HepG2 (cell line): ENCODE data around the gene SH3GL2. TPM values are rescaled to one million over a fixed set of nuclear protein-coding genes. Genes with fewer than 3 reads are reported as not detected.

Source experiments
- ZBTB7B ChIP-seq: sonication (generic); formaldehyde crosslinking; IDR thresholded peaks from 2 replicates; pipeline ENCODE4 v1.4.0; 2020; ENCODE audit warnings: missing genetic modification reagents
- ZNF251 ChIP-seq: sonication (generic); formaldehyde crosslinking; IDR thresholded peaks from 2 replicates; pipeline ENCODE4 v1.9.0; 2021; ENCODE audit warnings: mild to moderate bottlenecking, missing genetic modification reagents
- polyA plus RNA-seq, 8 experiments: library from polyadenylated mRNA; depleted of rRNA in 3 of 8; stranded (reverse) in 7 of 8; unstranded in 1 of 8; fragments of >200 nt; fragmentation: Illumina TruSeq in 4 of 8; extraction: Trizol in 4 of 8; gene quantifications; 2 replicates each; pipeline versions ENCODE4 v1.2.1 to v1.2.3, GENCODE V29; 2011 to 2016; ENCODE audit warnings: low read depth in 4 of 8, missing spikeins in 1 of 8, mixed read lengths in 1 of 8; ENCODE audit not compliant: insufficient read depth in 1 of 8
- total RNA-seq, 5 experiments: library from RNA; depleted of rRNA; stranded (reverse); fragments of >200 nt; fragmentation: Illumina TruSeq; extraction: Trizol; gene quantifications; 2 replicates each; pipeline ENCODE4 v1.2.3, GENCODE V29; 2016; ENCODE audit warnings: low read depth in 1 of 5
- TF ChIP-seq, protein P1 (sequence below), 2 experiments: sonication (generic) in 1 of 2; formaldehyde crosslinking in 1 of 2; IDR thresholded peaks; 2 replicates each; pipeline versions ENCODE4 v1.6.1 to v1.9.0; 2014 to 2022; ENCODE audit warnings: antibody characterized with exemption in 1 of 2, borderline replicate concordance in 1 of 2, inconsistent platforms in 1 of 2, low read depth in 1 of 2, missing genetic modification reagents in 1 of 2
- TF ChIP-seq, protein P2 (sequence below): sonication (generic); formaldehyde crosslinking; IDR thresholded peaks from 2 replicates; pipeline ENCODE4 v1.4.0; 2020; ENCODE audit warnings: mild to moderate bottlenecking, missing genetic modification reagents
- TF ChIP-seq, protein P3 (sequence below): sonication (generic); formaldehyde crosslinking; IDR thresholded peaks from 2 replicates; pipeline ENCODE4 v1.4.0; 2020; ENCODE audit warnings: missing genetic modification reagents
- TF ChIP-seq, protein P4 (sequence below): sonication (generic); formaldehyde crosslinking; IDR thresholded peaks from 2 replicates; pipeline ENCODE4 v1.4.0; 2020; ENCODE audit warnings: missing genetic modification reagents, borderline replicate concordance

Gene SH3GL2
- total and polyA plus RNA-seq, 2 of the 13 experiments (the other 11 are each of a cell fraction or from before 2014, with no cell fraction given): 0.04 TPM; not detected in 1

DNA sequence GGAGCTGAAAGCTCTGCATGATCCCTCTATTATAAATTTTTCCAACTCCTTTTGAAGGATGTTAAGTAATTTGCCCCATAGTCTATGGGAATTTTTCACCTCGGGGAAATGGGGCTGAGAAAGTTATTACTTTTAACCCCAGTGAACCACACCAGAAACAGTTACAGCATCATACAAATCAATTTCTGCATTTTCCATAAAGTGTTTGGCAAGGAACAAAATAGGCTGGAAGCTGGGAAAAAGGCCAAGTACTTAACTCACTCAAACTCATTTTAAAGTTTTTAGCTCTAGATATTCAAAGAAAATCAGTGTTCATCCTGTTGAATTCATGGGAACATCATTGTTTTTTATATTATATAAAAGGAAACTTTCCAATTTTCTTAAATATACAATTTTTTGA lies 160.9 kb downstream of the SH3GL2 start (continued):
- TF ChIP-seq, protein P1, sequence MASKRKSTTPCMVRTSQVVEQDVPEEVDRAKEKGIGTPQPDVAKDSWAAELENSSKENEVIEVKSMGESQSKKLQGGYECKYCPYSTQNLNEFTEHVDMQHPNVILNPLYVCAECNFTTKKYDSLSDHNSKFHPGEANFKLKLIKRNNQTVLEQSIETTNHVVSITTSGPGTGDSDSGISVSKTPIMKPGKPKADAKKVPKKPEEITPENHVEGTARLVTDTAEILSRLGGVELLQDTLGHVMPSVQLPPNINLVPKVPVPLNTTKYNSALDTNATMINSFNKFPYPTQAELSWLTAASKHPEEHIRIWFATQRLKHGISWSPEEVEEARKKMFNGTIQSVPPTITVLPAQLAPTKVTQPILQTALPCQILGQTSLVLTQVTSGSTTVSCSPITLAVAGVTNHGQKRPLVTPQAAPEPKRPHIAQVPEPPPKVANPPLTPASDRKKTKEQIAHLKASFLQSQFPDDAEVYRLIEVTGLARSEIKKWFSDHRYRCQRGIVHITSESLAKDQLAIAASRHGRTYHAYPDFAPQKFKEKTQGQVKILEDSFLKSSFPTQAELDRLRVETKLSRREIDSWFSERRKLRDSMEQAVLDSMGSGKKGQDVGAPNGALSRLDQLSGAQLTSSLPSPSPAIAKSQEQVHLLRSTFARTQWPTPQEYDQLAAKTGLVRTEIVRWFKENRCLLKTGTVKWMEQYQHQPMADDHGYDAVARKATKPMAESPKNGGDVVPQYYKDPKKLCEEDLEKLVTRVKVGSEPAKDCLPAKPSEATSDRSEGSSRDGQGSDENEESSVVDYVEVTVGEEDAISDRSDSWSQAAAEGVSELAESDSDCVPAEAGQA (IDR thresholded peaks at IDR 0.05; ENCODE audit: low read depth): no peak
- TF ChIP-seq, protein P1 (CRISPR knock-in tag; IDR thresholded peaks at IDR 0.05; ENCODE audit: borderline replicate concordance): no peak
- TF ChIP-seq, protein P2, sequence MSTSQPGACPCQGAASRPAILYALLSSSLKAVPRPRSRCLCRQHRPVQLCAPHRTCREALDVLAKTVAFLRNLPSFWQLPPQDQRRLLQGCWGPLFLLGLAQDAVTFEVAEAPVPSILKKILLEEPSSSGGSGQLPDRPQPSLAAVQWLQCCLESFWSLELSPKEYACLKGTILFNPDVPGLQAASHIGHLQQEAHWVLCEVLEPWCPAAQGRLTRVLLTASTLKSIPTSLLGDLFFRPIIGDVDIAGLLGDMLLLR (CRISPR knock-in tag): no peak
- TF ChIP-seq, protein P3, sequence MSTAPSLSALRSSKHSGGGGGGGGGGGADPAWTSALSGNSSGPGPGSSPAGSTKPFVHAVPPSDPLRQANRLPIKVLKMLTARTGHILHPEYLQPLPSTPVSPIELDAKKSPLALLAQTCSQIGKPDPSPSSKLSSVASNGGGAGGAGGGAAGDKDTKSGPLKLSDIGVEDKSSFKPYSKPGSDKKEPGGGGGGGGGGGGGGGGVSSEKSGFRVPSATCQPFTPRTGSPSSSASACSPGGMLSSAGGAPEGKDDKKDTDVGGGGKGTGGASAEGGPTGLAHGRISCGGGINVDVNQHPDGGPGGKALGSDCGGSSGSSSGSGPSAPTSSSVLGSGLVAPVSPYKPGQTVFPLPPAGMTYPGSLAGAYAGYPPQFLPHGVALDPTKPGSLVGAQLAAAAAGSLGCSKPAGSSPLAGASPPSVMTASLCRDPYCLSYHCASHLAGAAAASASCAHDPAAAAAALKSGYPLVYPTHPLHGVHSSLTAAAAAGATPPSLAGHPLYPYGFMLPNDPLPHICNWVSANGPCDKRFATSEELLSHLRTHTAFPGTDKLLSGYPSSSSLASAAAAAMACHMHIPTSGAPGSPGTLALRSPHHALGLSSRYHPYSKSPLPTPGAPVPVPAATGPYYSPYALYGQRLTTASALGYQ: no peak
- TF ChIP-seq ZNF251 (CRISPR knock-in tag) (no peak), ZBTB7B (CRISPR knock-in tag) (no peak)
- TF ChIP-seq, protein P4, sequence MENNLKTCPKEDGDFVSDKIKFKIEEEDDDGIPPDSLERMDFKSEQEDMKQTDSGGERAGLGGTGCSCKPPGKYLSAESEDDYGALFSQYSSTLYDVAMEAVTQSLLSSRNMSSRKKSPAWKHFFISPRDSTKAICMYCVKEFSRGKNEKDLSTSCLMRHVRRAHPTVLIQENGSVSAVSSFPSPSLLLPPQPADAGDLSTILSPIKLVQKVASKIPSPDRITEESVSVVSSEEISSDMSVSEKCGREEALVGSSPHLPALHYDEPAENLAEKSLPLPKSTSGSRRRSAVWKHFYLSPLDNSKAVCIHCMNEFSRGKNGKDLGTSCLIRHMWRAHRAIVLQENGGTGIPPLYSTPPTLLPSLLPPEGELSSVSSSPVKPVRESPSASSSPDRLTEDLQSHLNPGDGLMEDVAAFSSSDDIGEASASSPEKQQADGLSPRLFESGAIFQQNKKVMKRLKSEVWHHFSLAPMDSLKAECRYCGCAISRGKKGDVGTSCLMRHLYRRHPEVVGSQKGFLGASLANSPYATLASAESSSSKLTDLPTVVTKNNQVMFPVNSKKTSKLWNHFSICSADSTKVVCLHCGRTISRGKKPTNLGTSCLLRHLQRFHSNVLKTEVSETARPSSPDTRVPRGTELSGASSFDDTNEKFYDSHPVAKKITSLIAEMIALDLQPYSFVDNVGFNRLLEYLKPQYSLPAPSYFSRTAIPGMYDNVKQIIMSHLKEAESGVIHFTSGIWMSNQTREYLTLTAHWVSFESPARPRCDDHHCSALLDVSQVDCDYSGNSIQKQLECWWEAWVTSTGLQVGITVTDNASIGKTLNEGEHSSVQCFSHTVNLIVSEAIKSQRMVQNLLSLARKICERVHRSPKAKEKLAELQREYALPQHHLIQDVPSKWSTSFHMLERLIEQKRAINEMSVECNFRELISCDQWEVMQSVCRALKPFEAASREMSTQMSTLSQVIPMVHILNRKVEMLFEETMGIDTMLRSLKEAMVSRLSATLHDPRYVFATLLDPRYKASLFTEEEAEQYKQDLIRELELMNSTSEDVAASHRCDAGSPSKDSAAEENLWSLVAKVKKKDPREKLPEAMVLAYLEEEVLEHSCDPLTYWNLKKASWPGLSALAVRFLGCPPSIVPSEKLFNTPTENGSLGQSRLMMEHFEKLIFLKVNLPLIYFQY (CRISPR knock-in tag): no peak
